GM08714 (cell line): ENCODE measurements around the gene MEF2D.

Experiments used
- H3K4me3 ChIP-seq: fragments of 200-500 bp; sonication (Bioruptor generic); 2 replicates; pipeline ENCODE4 v1.5.1; 2014; ENCODE audit warnings: mild to moderate bottlenecking, low read length, inconsistent platforms
- ZNF274 ChIP-seq: IDR thresholded peaks from 2 replicates; pipeline ENCODE4 v1.6.1; 2012; ENCODE audit warnings: mild to moderate bottlenecking, low read depth, low read length

Gene MEF2D

DNA sequence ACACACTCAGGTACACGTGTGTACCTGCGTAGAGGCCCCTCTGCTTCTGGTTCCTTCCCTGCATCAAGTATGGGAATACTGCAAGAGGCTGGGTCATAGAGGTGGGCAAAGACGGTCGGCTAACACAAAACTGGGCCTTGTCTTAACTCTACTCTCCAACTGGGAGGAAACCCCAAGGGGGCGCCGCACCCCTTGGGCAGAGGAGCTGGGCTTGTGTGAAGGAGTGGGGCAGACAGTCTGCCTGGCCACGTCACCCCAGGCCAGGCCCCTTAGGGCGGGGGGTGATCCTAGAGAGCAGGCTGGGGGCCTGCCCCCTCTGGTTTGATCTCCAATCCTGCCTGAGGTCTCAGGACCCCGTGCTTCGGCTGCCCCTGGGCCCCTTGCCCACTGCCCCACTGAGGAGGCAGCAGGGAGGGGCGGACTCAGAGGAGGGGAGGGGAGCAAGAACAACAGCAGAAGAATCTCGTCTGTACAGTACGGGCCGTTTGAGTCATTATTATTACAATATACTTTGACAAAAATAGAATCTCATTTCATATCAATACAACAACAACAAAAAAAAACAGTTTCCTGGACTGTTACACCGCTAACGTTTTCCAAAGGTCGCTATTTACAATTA, 34.7 kb downstream of the MEF2D start:
- no peak for TF ChIP-seq ZNF274
- H3K4me3 ChIP-seq = no peak overlapping the region

- H3K4me3 ChIP-seq = no peak overlapping the region
- TF ChIP-seq ZNF274 = no peak
These were observed 35.6 kb downstream of the MEF2D start for GRCh38 chr1:156464825-156465452.

GRCh38 chr1:156464335-156464734, 36.2 kb downstream of the MEF2D start:
- TF ChIP-seq ZNF274 = no peak
- no peak overlapping the region for H3K4me3 ChIP-seq

- no peak overlapping the region for H3K4me3 ChIP-seq
- TF ChIP-seq ZNF274 = no peak
These were observed 36.7 kb downstream of the MEF2D start for GRCh38 chr1:156463874-156464273.

DNA sequence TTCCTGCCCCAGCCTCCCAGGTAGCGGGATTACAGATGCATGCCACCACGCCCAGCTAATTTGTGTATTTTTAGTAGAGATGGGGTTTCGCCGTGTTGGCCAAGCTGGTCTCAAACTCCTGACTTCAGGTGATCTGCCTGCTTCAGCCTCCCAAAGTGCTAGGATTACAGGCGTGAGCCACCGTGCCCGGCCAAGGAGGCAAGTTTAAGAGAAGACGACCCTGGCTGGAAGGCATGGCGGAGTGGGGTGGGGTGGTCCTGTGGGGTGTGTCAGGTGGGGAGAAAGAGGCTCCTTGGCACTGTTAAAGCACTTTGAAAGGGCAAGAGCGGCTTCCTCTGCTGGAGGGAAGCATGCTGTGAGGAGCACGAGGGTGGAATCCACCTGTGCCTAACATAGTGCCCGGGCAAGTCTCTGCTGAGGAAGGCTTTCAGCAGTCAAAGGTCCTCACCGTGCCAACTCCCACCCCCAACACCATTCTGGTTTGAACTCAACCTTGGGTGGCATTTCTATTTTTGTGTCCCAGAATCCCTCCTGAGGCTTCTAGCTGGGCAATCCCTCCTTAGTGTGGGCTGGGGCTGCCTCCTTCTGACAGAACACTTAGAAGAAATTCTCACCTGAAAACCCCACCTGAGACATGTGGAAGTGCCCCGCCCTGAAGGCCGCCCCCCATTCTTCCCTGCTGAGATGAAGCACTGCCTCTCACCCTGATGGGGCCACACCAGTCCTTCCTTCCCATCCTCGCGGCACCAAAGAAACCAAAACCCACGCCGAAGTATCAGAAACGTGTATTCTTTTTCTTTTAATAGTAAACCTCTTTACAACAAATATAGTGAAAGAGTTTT, 37.4 kb downstream of the MEF2D start:
- H3K4me3 ChIP-seq = no peak overlapping the region
- TF ChIP-seq ZNF274 = no peak

DNA sequence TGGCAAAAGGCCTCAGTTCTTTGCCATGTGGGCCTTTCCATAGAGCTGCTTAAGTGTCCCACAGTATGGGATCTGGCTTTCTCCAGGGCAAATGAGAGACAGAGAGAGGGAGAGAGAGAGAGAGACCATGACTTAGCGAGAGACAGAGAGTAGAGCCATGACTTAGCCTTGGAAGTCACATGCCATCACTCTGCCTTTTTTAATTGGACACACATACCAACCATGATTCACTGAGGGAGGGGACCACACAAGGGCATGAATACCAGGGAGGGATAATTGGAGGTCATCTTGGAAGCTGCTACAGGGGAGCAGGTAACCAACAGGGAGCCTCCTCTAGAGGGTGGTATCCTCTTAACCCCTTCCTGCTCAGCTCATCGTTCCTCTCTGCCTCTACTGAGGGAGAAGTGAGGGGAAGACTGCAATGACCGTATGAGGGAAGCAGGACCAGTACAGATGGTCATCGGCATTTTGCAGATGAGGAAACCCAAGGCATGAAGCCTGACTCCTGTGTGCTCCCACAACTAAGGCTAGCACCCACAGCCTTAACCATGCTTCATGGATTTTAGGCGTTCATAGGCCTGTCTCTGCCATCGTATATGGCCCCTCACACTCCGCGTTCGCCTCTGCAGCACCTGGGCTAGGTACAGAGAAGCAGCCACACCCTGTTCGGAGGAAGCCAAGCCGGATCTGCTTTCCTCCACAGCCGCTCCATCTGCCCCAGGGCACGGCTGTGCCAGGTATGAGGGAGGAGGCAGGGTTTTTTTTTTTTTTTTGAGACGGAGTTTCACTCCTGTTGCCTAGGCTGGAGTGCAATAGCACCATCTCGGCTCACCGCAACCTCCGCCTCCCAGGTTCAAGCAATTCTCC, 38.6 kb downstream of the MEF2D start:
- TF ChIP-seq ZNF274 = no peak
- H3K4me3 ChIP-seq = no peak overlapping the region

- TF ChIP-seq ZNF274 = no peak
These were observed 39.5 kb downstream of the MEF2D start for GRCh38 chr1:156461109-156461508.

DNA sequence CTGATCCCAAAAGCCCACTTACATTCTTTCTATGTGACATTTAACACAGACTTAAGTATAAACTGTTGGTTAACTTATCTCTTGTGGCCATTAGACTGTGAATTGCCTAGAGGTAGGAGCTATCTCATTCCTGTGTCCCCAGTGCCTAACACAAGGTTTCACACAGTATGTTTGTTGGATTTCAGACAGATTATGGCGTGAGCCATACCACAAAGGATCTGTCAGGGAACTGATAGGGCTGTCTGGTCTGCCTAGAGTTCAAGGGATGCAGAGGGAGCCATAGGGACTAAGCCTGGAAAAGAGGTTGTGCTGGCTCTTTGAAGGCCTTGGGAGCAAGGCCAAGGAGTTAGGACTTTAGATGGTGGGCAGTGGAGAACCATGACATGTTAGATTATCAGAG, 40.0 kb downstream of the MEF2D start:
- H3K4me3 ChIP-seq = no peak overlapping the region
- TF ChIP-seq ZNF274 = no peak

More at GRCh38 chr1:156461109-156461508, 39.5 kb downstream of the MEF2D start:
- H3K4me3 ChIP-seq = no peak overlapping the region

- no peak for TF ChIP-seq ZNF274
- H3K4me3 ChIP-seq = no peak overlapping the region
These were observed 42.4 kb downstream of the MEF2D start for GRCh38 chr1:156458181-156458503.

- peak overlapping the region; percentile 56; the same call in 1 of the 2 replicates for H3K4me3 ChIP-seq
- TF ChIP-seq ZNF274 = no peak
These were observed 43.7 kb downstream of the MEF2D start for GRCh38 chr1:156456625-156457465.

DNA sequence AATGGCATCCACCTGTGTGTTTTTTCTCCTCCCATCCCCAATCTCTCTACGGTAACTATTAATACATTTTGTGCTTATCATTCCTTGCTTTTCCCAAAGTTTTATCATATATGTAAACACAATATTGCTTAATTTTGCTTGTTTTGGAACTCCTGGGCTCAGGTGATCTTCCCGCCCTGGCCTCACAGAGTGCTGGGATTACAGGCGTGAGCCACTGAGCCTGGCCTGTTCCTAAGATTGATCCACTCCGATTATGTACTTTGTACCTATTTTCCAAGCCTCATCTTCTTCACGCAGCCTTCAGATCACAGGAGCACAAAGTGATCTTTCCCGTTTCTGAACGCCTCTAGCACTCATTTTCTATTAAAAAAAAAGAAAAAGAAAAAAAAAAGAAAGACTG, 45.2 kb downstream of the MEF2D start:
- TF ChIP-seq ZNF274 = no peak

GRCh38 chr1:156452907-156453306, 47.7 kb downstream of the MEF2D start:
- no peak for TF ChIP-seq ZNF274
- no peak overlapping the region for H3K4me3 ChIP-seq

More for the DNA sequence above, 45.2 kb downstream of the MEF2D start:
- H3K4me3 ChIP-seq = no peak overlapping the region

DNA sequence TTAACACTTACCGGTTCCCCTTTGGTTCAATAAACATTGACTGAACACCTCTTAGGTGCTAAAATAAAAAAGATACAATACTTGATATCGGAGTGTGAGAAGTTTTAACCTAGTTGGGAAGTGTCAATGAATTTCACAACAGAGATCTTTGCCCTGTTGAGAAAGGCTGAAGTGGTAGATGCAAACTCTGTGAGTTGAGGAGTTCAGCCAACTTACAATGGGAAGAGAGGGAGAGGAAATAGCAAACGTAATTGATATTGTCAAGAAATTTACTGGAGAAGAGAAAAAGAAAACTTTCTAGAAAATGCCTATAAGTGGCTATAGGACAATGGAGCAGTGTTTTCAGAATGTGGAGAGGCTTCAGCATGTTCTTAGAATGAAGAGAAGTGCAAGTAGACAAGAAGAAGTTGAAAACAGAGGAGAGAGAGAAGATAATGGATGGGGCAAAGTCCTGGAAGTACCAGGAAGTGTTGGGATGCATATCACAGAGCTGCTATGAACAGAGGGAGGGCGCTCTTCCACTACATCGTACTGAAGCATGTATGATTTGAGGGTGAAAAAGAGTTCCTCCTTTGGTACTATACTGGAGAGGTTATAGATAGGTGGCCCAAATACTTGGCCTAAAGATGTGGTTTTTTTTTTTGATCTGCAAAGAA, 48.9 kb downstream of the MEF2D start:
- no peak for TF ChIP-seq ZNF274
- H3K4me3 ChIP-seq = no peak overlapping the region
